OCI-LY7 (cell line): ENCODE data around the gene ADGRG6. TPM values are rescaled to one million over a fixed set of nuclear protein-coding genes. Genes with fewer than 3 reads are reported as not detected.

Experiments used
- BruUV-seq: library from RNA; stranded (reverse); fragments of 400-500 nt; replicated peaks from 2 replicates; lab custom pipeline; 2021; lab: Mats Ljungman, UMichigan
- CTCF ChIA-PET: fragments of 300-600 bp; sonication (Branson Sonifier 250); formaldehyde crosslinking; loops from one replicate; lab custom pipeline; 2022; ENCODE audit warnings: antibody characterized with exemption; ENCODE audit not compliant: unreplicated experiment; lab: Charles Lee
- POLR2A ChIA-PET: fragments of 300-600 bp; sonication (Branson Sonifier 250); formaldehyde crosslinking; loops from one replicate; lab custom pipeline; 2022; ENCODE audit warnings: antibody characterized with exemption; lab: Charles Lee
- DNase-seq: peaks from one replicate; pipeline ENCODE4 v3.0.0-alpha.2; 2015; ENCODE audit warnings: low spot score
- H2AFZ ChIP-seq: fragments of 200-600 bp; sonication (generic), shearing (Covaris generic); 2 replicates; pipeline ENCODE4 v1.6.1; 2014; ENCODE audit warnings: mild to moderate bottlenecking, antibody characterized with exemption, low read length, moderate library complexity
- H3K27ac ChIP-seq: fragments of 200-600 bp; sonication (generic); 2 replicates; pipeline ENCODE4 v1.5.1; 2014; ENCODE audit warnings: mixed run types, low read depth, mild to moderate bottlenecking, moderate library complexity, low read length, inconsistent platforms; ENCODE audit not compliant: poor library complexity, severe bottlenecking
- H3K36me3 ChIP-seq: fragments of 200-600 bp; sonication (generic); 2 replicates; pipeline ENCODE4 v1.6.1; 2014; ENCODE audit warnings: mild to moderate bottlenecking, antibody characterized with exemption, low read length, moderate library complexity, mixed read lengths; ENCODE audit not compliant: insufficient read depth
- H3K4me1 ChIP-seq: fragments of 200-600 bp; sonication (generic); 2 replicates; pipeline ENCODE4 v1.5.1; 2014; ENCODE audit warnings: mild to moderate bottlenecking, low read length; ENCODE audit not compliant: insufficient read depth, poor library complexity, severe bottlenecking
- H3K4me2 ChIP-seq: fragments of 200-600 bp; sonication (generic); 2 replicates; pipeline ENCODE4 v1.6.1; 2014; ENCODE audit warnings: mild to moderate bottlenecking, low read length
- H3K4me3 ChIP-seq: fragments of 200-600 bp; sonication (generic); 2 replicates; pipeline ENCODE4 v1.5.1; 2014; ENCODE audit warnings: mild to moderate bottlenecking, low read depth, low read length; ENCODE audit not compliant: poor library complexity, severe bottlenecking
- H3K79me2 ChIP-seq: fragments of 200-600 bp; sonication (generic); 2 replicates; pipeline ENCODE4 v1.6.1; 2016; ENCODE audit warnings: low read depth, mild to moderate bottlenecking, low read length, moderate library complexity, mixed read lengths; ENCODE audit not compliant: insufficient read depth
- H3K9me2 ChIP-seq: fragments of 200-600 bp; sonication (generic); 2 replicates; pipeline ENCODE4 v1.6.1; 2016; ENCODE audit warnings: mild to moderate bottlenecking, low read length, mixed read lengths; ENCODE audit not compliant: insufficient read depth
- H3K9me3 ChIP-seq: fragments of 200-600 bp; sonication (generic); 2 replicates; pipeline ENCODE4 v1.6.1; 2014; ENCODE audit warnings: mild to moderate bottlenecking, mixed run types, low read length, mixed read lengths
- H4K20me1 ChIP-seq: fragments of 200-600 bp; sonication (generic); 2 replicates; pipeline ENCODE4 v1.6.1; 2014; ENCODE audit warnings: mild to moderate bottlenecking, antibody characterized with exemption, low read length, moderate library complexity, mixed read lengths; ENCODE audit not compliant: insufficient read depth
- EZH2phosphoT487 ChIP-seq: fragments of 200-600 bp; sonication (generic); IDR thresholded peaks from 2 replicates; pipeline ENCODE4 v1.6.1; 2018; ENCODE audit warnings: low read depth, borderline replicate concordance, mild to moderate bottlenecking, mixed run types, antibody characterized with exemption, low read length, moderate library complexity, mixed read lengths
- intact Hi-C: fragments of 100-400 bp; cut with micrococcal nuclease; formaldehyde crosslinking; loops from one replicate; pipeline ENCODE4 v1.10.0; 2022; ENCODE audit not compliant: unreplicated experiment
- total RNA-seq, 2 experiments: library from RNA; depleted of rRNA in 1 of 2; stranded (reverse); fragments of >200 nt in 1 of 2; shearing (Covaris generic) in 1 of 2; gene quantifications; 2 replicates each; pipeline ENCODE4 v1.2.3, GENCODE V29; 2014 to 2022
- TF ChIP-seq, protein P1 (sequence below): fragments of 200-600 bp; sonication (generic); conservative IDR thresholded peaks from 2 replicates; pipeline ENCODE4 v1.5.1; 2014; ENCODE audit warnings: mild to moderate bottlenecking, antibody characterized with exemption, low read length, moderate library complexity, mixed read lengths

ADGRG6 gene
- total RNA-seq, 2 experiments from 2014 or later, result not detected

DNA sequence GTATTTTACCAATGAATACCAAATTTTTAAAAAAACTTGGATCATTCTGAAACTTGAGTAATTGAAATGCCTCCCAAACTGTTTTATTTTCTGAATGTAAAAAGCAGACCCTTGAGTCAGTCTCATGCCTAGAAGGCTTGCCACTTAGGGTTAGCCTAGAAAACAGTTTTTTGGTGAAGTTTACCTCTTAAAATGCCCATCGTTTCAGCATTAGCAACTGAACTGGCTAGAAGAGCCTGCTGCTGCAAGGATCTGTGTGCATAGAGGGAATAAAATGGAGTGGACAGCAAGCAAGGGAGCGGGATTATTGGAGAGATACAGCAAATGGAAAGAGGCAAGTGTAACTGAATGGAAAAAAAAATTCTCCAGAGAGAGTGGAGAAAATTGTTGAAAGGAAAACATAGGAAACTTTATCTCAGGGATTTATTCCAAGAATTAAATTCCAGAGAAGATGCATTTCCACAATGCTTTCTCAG lies 40.1 kb downstream of the ADGRG6 start:
- H3K79me2 ChIP-seq, result no peaks in the 10 kb centered on the region
- no peak for DNase-seq
- no peak overlapping the region for H3K4me3 ChIP-seq
- H3K27ac ChIP-seq, result no peak overlapping the region
- TF ChIP-seq, protein P1, sequence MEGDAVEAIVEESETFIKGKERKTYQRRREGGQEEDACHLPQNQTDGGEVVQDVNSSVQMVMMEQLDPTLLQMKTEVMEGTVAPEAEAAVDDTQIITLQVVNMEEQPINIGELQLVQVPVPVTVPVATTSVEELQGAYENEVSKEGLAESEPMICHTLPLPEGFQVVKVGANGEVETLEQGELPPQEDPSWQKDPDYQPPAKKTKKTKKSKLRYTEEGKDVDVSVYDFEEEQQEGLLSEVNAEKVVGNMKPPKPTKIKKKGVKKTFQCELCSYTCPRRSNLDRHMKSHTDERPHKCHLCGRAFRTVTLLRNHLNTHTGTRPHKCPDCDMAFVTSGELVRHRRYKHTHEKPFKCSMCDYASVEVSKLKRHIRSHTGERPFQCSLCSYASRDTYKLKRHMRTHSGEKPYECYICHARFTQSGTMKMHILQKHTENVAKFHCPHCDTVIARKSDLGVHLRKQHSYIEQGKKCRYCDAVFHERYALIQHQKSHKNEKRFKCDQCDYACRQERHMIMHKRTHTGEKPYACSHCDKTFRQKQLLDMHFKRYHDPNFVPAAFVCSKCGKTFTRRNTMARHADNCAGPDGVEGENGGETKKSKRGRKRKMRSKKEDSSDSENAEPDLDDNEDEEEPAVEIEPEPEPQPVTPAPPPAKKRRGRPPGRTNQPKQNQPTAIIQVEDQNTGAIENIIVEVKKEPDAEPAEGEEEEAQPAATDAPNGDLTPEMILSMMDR, result no peak
- TF ChIP-seq EZH2phosphoT487, result no peak
- H2AFZ ChIP-seq, result no peak overlapping the region
- H4K20me1 ChIP-seq, result no peaks in the 10 kb centered on the region
- POLR2A ChIA-PET, result no interaction called here
- H3K4me1 ChIP-seq, result no peaks in the 10 kb centered on the region
- no TSS peak for BruUV-seq
- no peaks in the 10 kb centered on the region for H3K36me3 ChIP-seq
- H3K4me2 ChIP-seq, result no peak overlapping the region
- no peaks in the 10 kb centered on the region for H3K9me3 ChIP-seq
- H3K9me2 ChIP-seq, result no peaks in the 10 kb centered on the region
- intact Hi-C loops, result no loop called here
- CTCF ChIA-PET, result no interaction called here

DNA sequence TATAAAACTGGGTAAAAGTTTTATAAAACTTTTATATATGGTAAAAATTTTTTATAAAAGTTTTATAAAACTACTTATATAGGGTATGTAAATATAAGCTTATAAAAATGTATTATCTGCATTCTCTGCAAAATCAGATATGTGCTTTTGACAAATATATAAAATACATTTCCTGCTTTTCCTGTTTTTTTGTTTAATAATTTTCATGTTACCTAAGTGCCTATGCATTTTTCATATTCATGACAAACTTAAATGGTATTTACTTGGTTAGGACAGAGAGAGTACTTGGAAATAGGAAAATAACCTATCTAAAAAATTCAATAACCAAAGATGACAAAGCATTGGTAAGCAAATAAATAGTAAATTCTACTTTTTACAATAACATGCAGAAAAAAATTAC lies 41.2 kb downstream of the ADGRG6 start:
- POLR2A ChIA-PET, result no interaction called here

DNA sequence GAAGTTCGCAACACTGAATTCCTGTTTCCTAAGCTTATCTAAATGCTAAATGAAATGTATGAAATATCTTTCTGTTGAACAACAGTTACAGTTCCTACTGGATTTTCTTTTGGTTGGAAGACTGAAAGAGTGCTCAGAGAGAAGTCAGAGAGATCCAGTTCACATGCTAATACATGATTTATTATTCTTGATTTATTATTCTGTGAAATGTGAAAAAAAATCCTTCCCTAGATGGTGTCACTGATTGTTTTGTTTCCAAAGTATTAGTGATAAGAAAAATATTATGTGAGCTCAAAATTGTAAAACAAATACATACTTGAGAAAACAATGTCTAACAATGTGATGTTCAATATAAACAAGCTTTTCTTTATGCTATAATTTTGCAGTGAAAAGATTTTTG lies 42.1 kb downstream of the ADGRG6 start:
- POLR2A ChIA-PET, result interaction anchor here (0.9 kb wide), 1 partner anchor 12 kb away, joined by 4 read pairs; no protein-coding TSS in a partner anchor
- DNase-seq, result no peak
- no peaks in the 10 kb centered on the region for H3K36me3 ChIP-seq
- BruUV-seq, result no TSS peak
- H2AFZ ChIP-seq, result no peak overlapping the region
- no peak overlapping the region for H3K4me3 ChIP-seq
- H3K4me2 ChIP-seq, result no peak overlapping the region
- TF ChIP-seq, protein P1, result no peak
- no peak for TF ChIP-seq EZH2phosphoT487
- CTCF ChIA-PET, result no interaction called here
- H3K27ac ChIP-seq, result no peak overlapping the region
- no peaks in the 10 kb centered on the region for H3K9me2 ChIP-seq
- no peaks in the 10 kb centered on the region for H3K4me1 ChIP-seq
- H3K79me2 ChIP-seq, result no peaks in the 10 kb centered on the region
- H4K20me1 ChIP-seq, result no peaks in the 10 kb centered on the region
- H3K9me3 ChIP-seq, result no peaks in the 10 kb centered on the region
- intact Hi-C loops, result no loop called here

More for the DNA sequence above, 41.2 kb downstream of the ADGRG6 start:
- Histone ChIP-seq H4K20me1 (no peaks in the 10 kb centered on the region), H3K9me3 (no peaks in the 10 kb centered on the region), H3K4me2 (no peak overlapping the region), H3K4me1 (no peaks in the 10 kb centered on the region), H3K36me3 (no peaks in the 10 kb centered on the region), H3K79me2 (no peaks in the 10 kb centered on the region), H3K9me2 (no peaks in the 10 kb centered on the region), H2AFZ (no peak overlapping the region), H3K27ac (no peak overlapping the region), H3K4me3 (no peak overlapping the region)
- CTCF ChIA-PET, result no interaction called here
- no peak for TF ChIP-seq EZH2phosphoT487
- TF ChIP-seq, protein P1, result no peak
- DNase-seq, result no peak
- no TSS peak for BruUV-seq
- intact Hi-C loops, result no loop called here
